HG03135 (cell line): ENCODE results near the gene MRRF.

ENCODE experiments used
- ATAC-seq: cut with Tn5 transposase; IDR thresholded peaks from one replicate; pipeline ENCODE4 v1.9.1; 2021; ENCODE audit warnings: mild to moderate bottlenecking, moderate library complexity; ENCODE audit not compliant: unreplicated experiment

The MRRF gene

GRCh38 chr9:122377241-122378164 is 112.8 kb downstream of the MRRF start:
- ATAC-seq = no peak

DNA sequence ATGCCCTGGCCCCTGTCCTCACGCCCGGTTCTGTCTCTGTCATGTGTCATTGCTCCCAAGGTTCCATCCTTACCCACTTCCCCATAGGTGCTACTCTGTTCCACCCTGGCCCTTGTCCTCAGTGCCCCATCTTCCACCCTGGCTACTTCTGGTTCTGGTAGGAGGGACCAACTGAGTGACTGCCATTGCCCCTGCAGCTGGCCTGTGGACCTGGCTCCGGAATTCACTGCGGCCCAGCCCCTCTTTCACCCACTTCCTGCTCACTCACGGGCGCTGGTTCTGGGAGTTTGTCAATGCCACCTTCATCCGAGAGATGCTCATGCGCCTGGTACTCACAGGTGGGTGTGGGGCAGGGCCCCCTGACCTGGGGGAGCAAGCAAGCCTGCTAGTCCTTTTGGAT is 113.6 kb downstream of the MRRF start:
- ATAC-seq = no peak

- ATAC-seq = no peak
Measured at GRCh38 chr9:122379340-122379739, 114.7 kb downstream of the MRRF start.

DNA sequence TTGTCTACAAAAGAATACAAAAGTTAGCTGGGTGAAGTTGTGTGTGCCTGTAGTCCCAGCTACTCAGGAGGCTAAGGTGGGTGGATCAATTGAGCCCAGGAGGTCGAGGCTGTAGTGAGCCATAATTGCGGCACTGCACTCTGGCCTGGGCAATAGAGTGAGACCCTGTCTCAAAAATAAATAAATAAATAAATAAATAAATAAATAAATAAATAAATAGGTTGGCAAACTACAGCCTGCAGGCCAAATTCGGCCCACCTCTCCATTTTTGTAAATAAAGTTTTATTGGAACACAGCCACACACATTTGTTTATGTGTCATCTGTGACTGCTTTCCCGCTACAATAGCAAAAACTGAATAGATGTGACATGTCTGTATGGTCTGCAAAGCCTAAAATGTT is 115.6 kb downstream of the MRRF start:
- ATAC-seq = no peak
